Upper lobe of left lung (tissue), 6 donors: ENCODE measurements around the gene C19orf47. TPM values are rescaled to one million over a fixed set of nuclear protein-coding genes. Genes with fewer than 3 reads are reported as not detected.

Experiments used
- ATAC-seq, 2 donors: fragments of 200-7000 bp; cut with Tn5 transposase; one replicate each; pipeline ENCODE4 v1.9.1; 2022; ENCODE audit warnings: mild to moderate bottlenecking in 2 of 2, moderate library complexity in 2 of 2; ENCODE audit not compliant: low FRiP score in 2 of 2
- DNase-seq, 2 donors: peaks; one replicate each; pipeline ENCODE4 v3.0.0-alpha.2; 2019 to 2020
- H3K27ac ChIP-seq, 4 donors: fragments of 200-600 bp; sonication (generic); one replicate each; pipeline ENCODE4 v1.5.1; 2016 to 2019
- H3K27me3 ChIP-seq, 4 donors: fragments of 200-600 bp; sonication (generic); one replicate each; pipeline ENCODE4 v1.5.1; 2017 to 2019
- H3K36me3 ChIP-seq, 4 donors: fragments of 200-600 bp; sonication (generic); one replicate each; pipeline ENCODE4 v1.5.1; 2016 to 2019
- H3K4me1 ChIP-seq, 4 donors: fragments of 200-600 bp; sonication (generic); one replicate each; pipeline ENCODE4 v1.5.1; 2018 to 2019
- H3K4me3 ChIP-seq, 4 donors: fragments of 200-600 bp; sonication (generic); one replicate each; pipeline ENCODE4 v1.5.1; 2017 to 2019; ENCODE audit warnings: mild to moderate bottlenecking in 2 of 4, moderate library complexity in 1 of 4
- H3K9me3 ChIP-seq, 4 donors: fragments of 200-600 bp; sonication (generic); one replicate each; pipeline ENCODE4 v1.5.1; 2018 to 2019
- EP300 ChIP-seq, 4 donors: sonication (generic); formaldehyde crosslinking; IDR thresholded peaks; one replicate each; pipeline ENCODE4 v1.5.1; 2017; ENCODE audit warnings: antibody characterized with exemption in 4 of 4, control low read depth in 2 of 4
- POLR2A ChIP-seq, 4 donors: fragments of 450-650 bp; IDR thresholded peaks; one replicate each; pipeline ENCODE4 v1.5.1; 2016 to 2017; ENCODE audit warnings: antibody characterized with exemption in 4 of 4, mild to moderate bottlenecking in 2 of 4
- POLR2AphosphoS5 ChIP-seq, 2 donors: sonication (generic); formaldehyde crosslinking; IDR thresholded peaks; one replicate each; pipeline ENCODE4 v1.5.1; 2017; ENCODE audit warnings: antibody characterized with exemption in 2 of 2
- WGBS, 2 donors: methylation state at CpG; one replicate each; pipeline ENCODE4 v1.1.5; 2017 to 2018; 5-methylcytosine and 5-hydroxymethylcytosine counted together
- total RNA-seq, 6 donors: library from RNA; depleted of rRNA in 4 of 6; stranded (reverse); fragments of >200 nt in 4 of 6; gene quantifications; one replicate each; pipeline versions ENCODE4 v1.1.0 to v1.2.1, GENCODE V29; 2016 to 2021
- TF ChIP-seq, protein P1 (sequence below), 6 experiments: fragments of 450-650 bp in 4 of 6; fragments of 200-600 bp in 2 of 6; sonication (generic) in 2 of 6; IDR thresholded peaks; one replicate each; pipeline ENCODE4 v1.5.1; 2016 to 2019; ENCODE audit warnings: antibody characterized with exemption in 6 of 6
- donor health status: DM: no; HTN: no; CAD: no; lungs with moderate emphysema.
- donor health status: DM: no; HTN: yes; CAD: no; lungs with severe emphysema.

C19orf47 gene
- total RNA-seq, 6 donors from 2014 or later, result 12.6 to 59.7 (median 16.4) TPM

DNA sequence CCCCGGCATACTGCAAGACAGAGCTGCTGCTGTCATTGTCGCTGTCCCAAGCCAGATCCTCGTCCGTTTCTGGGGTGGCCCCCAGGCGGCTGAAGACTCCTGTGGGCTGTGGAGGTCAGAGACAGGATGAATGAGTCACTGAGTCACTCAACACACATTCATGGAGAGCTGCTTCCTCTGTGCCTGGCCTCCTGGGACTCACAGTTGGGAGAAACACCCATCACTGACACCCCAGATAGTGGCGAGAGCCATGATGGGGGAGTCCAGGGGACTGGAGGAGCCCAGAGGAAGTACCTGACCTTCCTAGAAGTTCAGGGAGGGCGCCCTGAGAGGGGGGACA, 26.0 kb downstream of the C19orf47 start:
- no peak overlapping the region for H3K4me3 ChIP-seq
- DNase-seq, result no peak
- no peak for ATAC-seq

DNA sequence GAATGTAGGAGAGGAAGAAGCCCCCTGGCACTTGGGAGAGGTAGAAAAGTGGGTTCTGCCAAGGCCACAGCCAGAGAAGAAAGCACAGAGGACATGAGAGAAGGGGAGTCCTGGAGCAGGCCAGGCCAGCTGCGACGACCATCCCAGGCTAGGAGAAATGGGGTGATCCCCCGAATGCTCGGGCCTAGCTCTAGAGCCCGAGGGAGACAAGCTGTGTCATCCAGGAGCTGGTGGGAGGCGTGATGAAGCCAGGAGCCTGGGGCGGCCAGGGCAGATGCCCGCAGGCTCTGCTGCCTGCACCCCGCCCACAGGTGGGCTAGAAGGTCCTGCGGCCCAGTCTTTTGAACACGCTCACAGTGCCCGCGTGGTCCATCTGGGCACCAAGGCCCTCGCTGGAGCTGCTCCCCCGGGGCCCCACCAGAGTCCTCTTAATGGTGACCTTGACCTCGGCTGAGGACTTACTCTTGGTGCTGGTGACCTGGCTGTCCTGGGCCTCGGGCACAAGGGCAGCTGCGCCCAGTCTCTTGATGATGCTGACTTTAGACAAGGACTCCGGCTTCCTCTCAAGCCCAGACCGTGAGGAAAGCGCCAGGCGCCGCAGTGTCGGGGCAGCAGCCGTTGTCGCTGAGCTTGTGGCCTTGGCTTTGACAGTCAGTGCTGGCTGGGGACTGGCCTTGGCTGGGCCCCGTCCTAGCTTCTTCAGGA, 26.5 kb downstream of the C19orf47 start:
- H3K36me3 ChIP-seq, result peaks cover 23 to 80% (median 71%) of the 10 kb centered on the region in 4 donors
- H3K27me3 ChIP-seq, result no peaks in the 10 kb centered on the region
- peak in 1 of 2 donors; percentile 79 for DNase-seq
- no peaks in the 10 kb centered on the region for H3K9me3 ChIP-seq
- TF ChIP-seq, protein P1, sequence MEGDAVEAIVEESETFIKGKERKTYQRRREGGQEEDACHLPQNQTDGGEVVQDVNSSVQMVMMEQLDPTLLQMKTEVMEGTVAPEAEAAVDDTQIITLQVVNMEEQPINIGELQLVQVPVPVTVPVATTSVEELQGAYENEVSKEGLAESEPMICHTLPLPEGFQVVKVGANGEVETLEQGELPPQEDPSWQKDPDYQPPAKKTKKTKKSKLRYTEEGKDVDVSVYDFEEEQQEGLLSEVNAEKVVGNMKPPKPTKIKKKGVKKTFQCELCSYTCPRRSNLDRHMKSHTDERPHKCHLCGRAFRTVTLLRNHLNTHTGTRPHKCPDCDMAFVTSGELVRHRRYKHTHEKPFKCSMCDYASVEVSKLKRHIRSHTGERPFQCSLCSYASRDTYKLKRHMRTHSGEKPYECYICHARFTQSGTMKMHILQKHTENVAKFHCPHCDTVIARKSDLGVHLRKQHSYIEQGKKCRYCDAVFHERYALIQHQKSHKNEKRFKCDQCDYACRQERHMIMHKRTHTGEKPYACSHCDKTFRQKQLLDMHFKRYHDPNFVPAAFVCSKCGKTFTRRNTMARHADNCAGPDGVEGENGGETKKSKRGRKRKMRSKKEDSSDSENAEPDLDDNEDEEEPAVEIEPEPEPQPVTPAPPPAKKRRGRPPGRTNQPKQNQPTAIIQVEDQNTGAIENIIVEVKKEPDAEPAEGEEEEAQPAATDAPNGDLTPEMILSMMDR (IDR thresholded peaks at IDR 0.05), result no peak
- no peak for TF ChIP-seq POLR2AphosphoS5 (IDR thresholded peaks at IDR 0.05)
- no peak overlapping the region for H3K27ac ChIP-seq
- 94 to 96% methylated on average over 8 to 27 of the region's 27 CpGs for WGBS, 2 donors
- no peak overlapping the region for H3K4me3 ChIP-seq
- no peaks in the 10 kb centered on the region for H3K4me1 ChIP-seq
- no peak for ATAC-seq

More for the DNA sequence above, 26.0 kb downstream of the C19orf47 start:
- TF ChIP-seq, protein P1 (IDR thresholded peaks at IDR 0.05), result no peak
- TF ChIP-seq POLR2AphosphoS5 (IDR thresholded peaks at IDR 0.05) (no peak), EP300 (IDR thresholded peaks at IDR 0.05) (no peak), POLR2A (IDR thresholded peaks at IDR 0.05) (no peak)
- no peaks in the 10 kb centered on the region for H3K9me3 ChIP-seq
- H3K36me3 ChIP-seq, result peaks cover 23 to 86% (median 73%) of the 10 kb centered on the region in 4 donors
- no peak overlapping the region for H3K27ac ChIP-seq
- H3K4me1 ChIP-seq, result no peaks in the 10 kb centered on the region
- WGBS, 2 donors, result 93 to 100% methylated on average over 2 to 7 of the region's 7 CpGs
- no peaks in the 10 kb centered on the region for H3K27me3 ChIP-seq

DNA sequence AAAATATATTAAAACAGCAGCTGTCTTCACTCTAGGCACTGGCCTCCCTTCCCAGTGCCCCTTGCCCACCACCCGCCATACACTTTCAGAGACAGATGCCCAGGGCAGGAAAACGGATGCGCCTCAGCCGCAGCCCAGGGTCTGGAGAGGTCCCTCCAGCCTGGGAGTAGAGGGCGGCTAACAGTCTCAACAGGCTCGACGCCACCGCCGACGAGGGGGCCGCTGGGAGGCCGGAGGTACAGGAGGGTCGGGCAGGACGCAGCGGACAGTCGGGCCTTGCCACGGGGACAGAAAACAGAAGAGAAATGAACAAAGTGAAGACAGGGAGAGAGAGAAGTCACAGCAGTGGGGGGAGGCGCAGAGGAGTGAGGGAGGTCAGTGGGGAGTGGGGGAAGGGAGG, 27.1 kb downstream of the C19orf47 start:
- DNase-seq, result peak in 1 of 2 donors; percentile 80

DNA sequence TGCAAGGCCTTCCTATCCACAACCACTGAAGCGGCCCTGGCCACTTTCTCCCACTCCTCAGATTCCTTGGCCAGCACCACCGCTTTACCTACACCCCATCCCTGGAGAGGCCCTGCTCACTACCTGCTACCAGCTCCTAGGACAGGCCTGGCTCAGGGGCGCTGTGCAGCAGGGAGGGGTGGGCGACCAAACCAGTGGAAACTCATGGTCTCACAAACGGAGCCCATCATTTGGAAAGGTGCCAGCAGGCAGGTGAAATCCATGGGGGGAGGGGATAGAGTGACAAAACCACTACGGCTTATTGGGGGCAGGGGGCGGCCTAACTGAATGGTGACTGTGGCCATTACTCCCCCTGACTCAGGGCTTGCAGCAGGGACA, 27.6 kb downstream of the C19orf47 start:
- DNase-seq (no peak), ATAC-seq (no peak)
- H3K9me3 ChIP-seq, result no peaks in the 10 kb centered on the region
- no peaks in the 10 kb centered on the region for H3K4me1 ChIP-seq
- H3K27me3 ChIP-seq, result no peaks in the 10 kb centered on the region
- TF ChIP-seq POLR2AphosphoS5 (IDR thresholded peaks at IDR 0.05), result no peak
- TF ChIP-seq POLR2A (IDR thresholded peaks at IDR 0.05), result no peak
- TF ChIP-seq EP300 (IDR thresholded peaks at IDR 0.05), result no peak
- TF ChIP-seq, protein P1 (IDR thresholded peaks at IDR 0.05), result no peak
- 92 to 94% methylated on average over 6 to 7 of the region's 7 CpGs for WGBS, 2 donors
- H3K27ac ChIP-seq, result no peak overlapping the region
- H3K4me3 ChIP-seq, result no peak overlapping the region
- H3K36me3 ChIP-seq, result peaks cover 22 to 73% (median 60%) of the 10 kb centered on the region in 4 donors

More for the DNA sequence above, 27.1 kb downstream of the C19orf47 start:
- H3K4me1 ChIP-seq, result no peaks in the 10 kb centered on the region
- 94 to 95% methylated on average over 18 of the region's 18 CpGs for WGBS, 2 donors
- no peak for ATAC-seq
- no peaks in the 10 kb centered on the region for H3K27me3 ChIP-seq
- TF ChIP-seq POLR2A (IDR thresholded peaks at IDR 0.05), result no peak
- TF ChIP-seq, protein P1 (IDR thresholded peaks at IDR 0.05), result no peak
- no peak for TF ChIP-seq EP300 (IDR thresholded peaks at IDR 0.05)
- no peak for TF ChIP-seq POLR2AphosphoS5 (IDR thresholded peaks at IDR 0.05)
- no peak overlapping the region for H3K4me3 ChIP-seq
- no peaks in the 10 kb centered on the region for H3K9me3 ChIP-seq
- peaks cover 23 to 77% (median 65%) of the 10 kb centered on the region in 4 donors for H3K36me3 ChIP-seq
- H3K27ac ChIP-seq, result no peak overlapping the region

DNA sequence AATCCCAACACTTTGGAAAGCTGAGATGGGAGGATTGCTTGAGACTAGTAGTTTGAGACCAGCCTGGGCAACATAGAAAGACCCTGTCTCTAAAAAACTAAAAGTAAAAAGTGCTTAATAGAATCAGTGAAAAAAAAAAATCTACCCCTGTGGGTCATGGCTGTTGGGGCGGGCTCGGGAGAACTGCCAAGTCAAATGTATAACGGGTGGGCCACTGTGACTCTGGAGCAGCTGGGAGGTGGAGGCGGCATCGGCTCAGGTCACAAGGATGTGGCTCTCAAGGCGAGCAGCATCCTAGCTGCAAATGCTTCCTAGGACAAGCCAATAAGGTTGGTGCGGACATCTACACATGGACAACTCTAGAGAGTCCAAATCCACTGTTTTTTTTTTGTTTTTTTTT, 30.9 kb downstream of the C19orf47 start:
- DNase-seq (no peak), ATAC-seq (no peak)
- 85 to 91% methylated on average over 7 of the region's 7 CpGs for WGBS, 2 donors

More for the DNA sequence above, 30.9 kb downstream of the C19orf47 start:
- no peaks in the 10 kb centered on the region for H3K9me3 ChIP-seq
- no peaks in the 10 kb centered on the region for H3K27me3 ChIP-seq
- TF ChIP-seq POLR2A (IDR thresholded peaks at IDR 0.05) (no peak), POLR2AphosphoS5 (IDR thresholded peaks at IDR 0.05) (no peak), EP300 (IDR thresholded peaks at IDR 0.05) (no peak)
- TF ChIP-seq, protein P1 (IDR thresholded peaks at IDR 0.05), result no peak
- no peak overlapping the region for H3K4me3 ChIP-seq
- no peak overlapping the region for H3K27ac ChIP-seq
- peaks cover 7 to 41% (median 28%) of the 10 kb centered on the region in 4 donors for H3K36me3 ChIP-seq
- no peaks in the 10 kb centered on the region for H3K4me1 ChIP-seq
